H1 (cell line): ENCODE results near the gene GRAMD2A. TPM values are rescaled to one million over a fixed set of nuclear protein-coding genes. Genes with fewer than 3 reads are reported as not detected.

Source experiments
- CREB1 ChIP-seq: IDR thresholded peaks from 2 replicates; pipeline ENCODE4 v1.6.1; 2012; ENCODE audit warnings: inconsistent platforms
- GABPA ChIP-seq: IDR thresholded peaks from 2 replicates; pipeline ENCODE4 v1.6.1; 2011; ENCODE audit warnings: mild to moderate bottlenecking, low read length, moderate library complexity, borderline replicate concordance; ENCODE audit not compliant: insufficient read depth
- JUN ChIP-seq: IDR thresholded peaks from 2 replicates; pipeline ENCODE4 v1.6.1; 2011; ENCODE audit warnings: low read depth, mild to moderate bottlenecking, improper control_type of control experiment, low read length
- KDM4A ChIP-seq: IDR thresholded peaks from one replicate; pipeline ENCODE4 v1.7.1; 2012; ENCODE audit warnings: low read depth, mild to moderate bottlenecking, moderate library complexity, low read length, inconsistent platforms; ENCODE audit not compliant: severe bottlenecking
- SIX5 ChIP-seq: IDR thresholded peaks from 2 replicates; pipeline ENCODE4 v1.6.1; 2011; ENCODE audit warnings: mild to moderate bottlenecking, low read depth, low read length
- SRF ChIP-seq: IDR thresholded peaks from 2 replicates; pipeline ENCODE4 v1.6.1; 2011; ENCODE audit warnings: mild to moderate bottlenecking, low read depth, low read length, moderate library complexity
- USF2 ChIP-seq: IDR thresholded peaks from 2 replicates; pipeline ENCODE4 v1.6.1; 2011; ENCODE audit warnings: low read length, improper control_type of control experiment
- polyA plus RNA-seq, 7 experiments: library from polyadenylated mRNA; depleted of rRNA in 3 of 7; stranded (reverse) in 5 of 7; unstranded in 2 of 7; fragments of >200 nt in 5 of 7; fragments of 200-250 nt in 2 of 7; gene quantifications; 1 replicate in 5 of 7; 2 replicates in 1 of 7; 4 replicates in 1 of 7; pipeline versions ENCODE4 v1.2.1 to v1.2.3, GENCODE V29; 2011 to 2013; ENCODE audit warnings: missing spikeins in 2 of 7, mixed read lengths in 2 of 7
- total RNA-seq: library from RNA; stranded (reverse); fragmentation: NEBNext Ultra II Directional; extraction: Animal tissue kit (Norgen Biotek cat#: 25700); gene quantifications from 2 replicates; pipeline ENCODE4 v1.2.1, GENCODE V29; 2021

GRAMD2A gene
- total and polyA plus RNA-seq, 2 of the 8 experiments (the other 6 are each of a cell fraction or from before 2014, with no cell fraction given) = 0.57 to 1.5 TPM

GRCh38 chr15:72160696-72161245, 36.8 kb downstream of the GRAMD2A start (continued):
- TF ChIP-seq USF2 = no peak
- no peak for TF ChIP-seq SIX5
- no peak for TF ChIP-seq KDM4A
- TF ChIP-seq JUN = no peak
- no peak for TF ChIP-seq GABPA
- TF ChIP-seq CREB1 = no peak
- no peak for TF ChIP-seq SRF
